CD4-positive, alpha-beta T cell treated with Interleukin-6 for 4 hours (primary cell): ENCODE data around the gene COLGALT1.
"Not testable (repeated sequence)": the region's sequence is repeated elsewhere in the genome, so short reads cannot be mapped to it uniquely, and the experiment has no call there.

Experiments used
- DNase-seq: peaks from one replicate; pipeline ENCODE4 v3.0.0-alpha.2; 2020; ENCODE audit warnings: mixed read lengths

Gene COLGALT1

GRCh38 chr19:17555480-17555928 is at the start of gene COLGALT1:
Gene COLGALT1, plus strand, starts transcription at chr19:17555649. Its CDS starts 65 bp downstream, at chr19:17555714.
- DNase-seq, result peak; percentile 100

DNA sequence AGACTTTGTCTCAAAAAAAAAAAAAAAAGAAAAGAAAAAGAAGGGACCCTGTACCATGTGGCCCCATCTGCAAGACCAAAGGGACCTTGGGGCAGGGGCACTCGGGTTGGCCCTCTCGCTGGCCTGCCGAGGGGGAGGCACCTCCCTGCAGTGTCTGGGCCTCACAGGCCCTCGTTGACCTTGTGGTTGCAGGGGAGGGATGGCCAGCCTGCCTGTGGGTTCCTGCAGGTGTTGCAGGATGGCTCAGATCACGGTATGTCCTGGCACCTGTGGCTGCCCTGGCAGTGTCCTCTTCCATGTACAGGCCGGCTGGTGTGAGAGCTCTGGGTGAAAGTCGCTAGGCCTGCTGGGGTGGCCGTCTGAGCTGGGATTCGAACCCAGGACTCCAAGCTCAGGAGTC is 48.7 kb upstream of the COLGALT1 start:
- no peak for DNase-seq

DNA sequence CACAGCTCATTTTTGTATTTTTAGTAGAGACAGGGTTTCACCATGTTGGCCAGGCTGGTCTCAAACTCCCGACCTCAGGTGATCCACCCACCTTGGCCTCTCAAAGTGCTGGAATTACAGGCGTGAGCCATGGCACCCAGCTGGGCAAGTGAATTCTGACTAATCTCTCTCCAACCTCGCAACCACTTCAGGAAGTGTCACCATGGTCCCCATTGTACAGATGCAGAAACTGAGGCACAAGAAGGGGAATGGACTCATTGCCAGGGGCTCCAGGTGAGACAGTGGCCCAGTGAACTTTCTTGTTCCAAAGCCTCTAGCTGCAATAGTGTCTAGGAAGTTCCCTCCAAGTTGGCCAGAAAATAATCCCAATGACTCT is 46.9 kb upstream of the COLGALT1 start:
- DNase-seq, result not testable (repeated sequence)

DNA sequence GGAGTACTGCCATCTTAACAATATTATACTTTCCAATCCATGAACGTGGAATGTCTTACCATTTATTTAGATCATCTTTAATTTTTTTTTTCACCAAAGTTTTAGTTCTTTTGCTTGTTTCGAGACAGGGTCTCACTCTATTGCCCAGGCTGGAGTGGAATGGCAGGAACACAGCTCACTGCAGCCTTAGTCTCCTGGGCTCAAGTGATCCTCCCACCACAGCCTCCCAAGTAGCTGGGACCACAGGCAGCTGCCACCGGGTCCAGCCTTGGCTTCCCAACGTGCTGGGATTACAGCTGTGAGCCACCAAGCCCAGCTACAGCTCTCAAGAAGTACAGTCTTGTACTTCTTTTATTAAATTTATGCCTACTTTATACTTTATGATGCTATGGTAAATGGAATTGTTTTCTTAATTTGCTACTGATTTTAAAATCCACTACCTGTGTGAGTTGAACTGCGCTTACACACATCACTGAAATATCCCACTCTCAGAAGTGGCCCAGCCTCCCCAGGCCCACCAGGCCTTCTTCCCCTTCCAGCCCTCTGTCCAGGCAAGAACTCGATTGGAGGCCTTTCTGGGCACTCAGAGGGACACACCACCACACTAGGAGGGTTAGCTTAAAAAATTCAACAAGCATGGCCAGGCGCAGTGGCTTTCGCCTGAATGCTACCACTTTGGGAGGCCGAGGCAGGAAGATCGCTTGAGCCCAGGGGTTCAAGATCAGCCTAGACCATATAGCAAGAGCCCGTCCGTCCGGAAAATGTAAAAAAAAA is 45.0 kb upstream of the COLGALT1 start:
- DNase-seq, result no peak

DNA sequence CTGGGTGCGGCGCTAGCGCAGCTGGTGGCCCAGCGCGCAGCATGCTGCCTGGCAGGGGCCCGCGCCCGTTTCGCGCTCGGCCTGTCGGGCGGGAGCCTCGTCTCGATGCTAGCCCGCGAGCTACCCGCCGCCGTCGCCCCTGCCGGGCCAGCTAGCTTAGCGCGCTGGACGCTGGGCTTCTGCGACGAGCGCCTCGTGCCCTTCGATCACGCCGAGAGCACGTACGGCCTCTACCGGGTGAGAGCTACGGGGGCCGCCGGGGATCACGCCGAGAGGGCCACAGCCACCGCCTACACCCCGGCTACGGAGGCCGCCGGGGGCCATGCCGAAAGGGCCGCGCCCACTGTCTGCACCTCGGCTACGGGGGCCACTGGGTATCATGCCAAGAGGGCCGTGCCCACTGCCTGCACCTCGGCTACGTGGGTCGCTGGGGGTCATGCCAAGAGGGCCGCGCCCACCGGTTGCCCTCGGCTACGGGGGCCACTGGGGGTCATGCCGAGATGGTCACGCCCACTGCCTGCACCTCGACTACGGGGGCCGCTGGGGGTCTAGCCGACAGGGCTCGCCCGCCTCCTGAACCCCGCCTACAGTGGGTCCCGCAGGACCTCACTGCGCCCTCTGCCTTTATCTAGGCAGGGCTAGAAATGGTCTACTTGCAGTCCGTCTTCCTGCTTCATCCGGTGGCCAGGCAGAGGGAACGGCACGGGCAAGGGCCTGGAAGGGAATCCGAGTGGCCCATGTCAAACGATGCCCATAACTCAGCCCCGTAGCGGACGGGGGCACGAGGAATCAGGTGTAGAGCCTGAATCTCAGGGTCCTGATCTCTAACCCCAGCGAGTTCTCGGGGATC is 43.5 kb upstream of the COLGALT1 start:
- peak; percentile 91 for DNase-seq

DNA sequence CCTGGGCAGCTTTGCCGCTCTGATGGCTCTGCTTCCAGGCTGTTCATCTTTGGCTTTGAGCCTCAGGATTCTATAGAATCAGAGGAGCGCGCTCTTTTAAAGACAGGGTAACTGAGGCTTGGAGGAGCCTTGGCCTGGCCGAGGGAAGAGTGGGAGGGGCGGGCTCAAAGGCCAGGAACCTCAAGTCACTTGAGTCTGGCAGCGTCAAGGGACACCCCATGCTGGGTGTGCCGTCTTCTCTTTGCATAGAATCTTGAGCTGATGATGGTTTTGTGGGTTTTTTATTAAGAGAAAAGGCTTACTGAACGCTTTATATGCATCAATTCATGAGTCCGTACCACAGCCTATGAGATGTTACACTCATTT is 42.9 kb upstream of the COLGALT1 start:
- DNase-seq, result no peak

- no peak for DNase-seq
Observed at GRCh38 chr19:17515408-17516149, 39.9 kb upstream of the COLGALT1 start.

DNA sequence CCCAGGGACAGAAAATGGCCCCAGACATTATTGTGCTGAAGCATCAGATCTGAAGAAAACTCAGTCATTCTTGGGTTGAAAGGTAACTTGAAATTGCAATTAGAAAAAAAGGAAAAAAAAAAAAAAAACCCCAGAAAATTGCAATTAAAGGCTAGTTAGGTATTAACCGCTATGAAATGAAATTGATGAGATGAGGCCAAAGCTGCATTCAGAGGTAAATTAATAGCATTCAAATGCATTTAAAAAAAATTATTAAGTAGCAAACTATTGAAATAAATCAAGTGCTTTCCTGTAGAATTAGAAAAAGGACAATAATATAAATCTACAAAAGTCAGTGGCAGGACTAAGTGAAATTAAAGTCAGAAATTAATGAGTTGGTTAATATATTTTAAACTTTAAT is 37.6 kb upstream of the COLGALT1 start:
- no peak for DNase-seq

GRCh38 chr19:17518654-17519053 is 36.8 kb upstream of the COLGALT1 start:
- DNase-seq, result not testable (repeated sequence)

GRCh38 chr19:17519967-17520366 is 35.5 kb upstream of the COLGALT1 start:
- no peak for DNase-seq

DNA sequence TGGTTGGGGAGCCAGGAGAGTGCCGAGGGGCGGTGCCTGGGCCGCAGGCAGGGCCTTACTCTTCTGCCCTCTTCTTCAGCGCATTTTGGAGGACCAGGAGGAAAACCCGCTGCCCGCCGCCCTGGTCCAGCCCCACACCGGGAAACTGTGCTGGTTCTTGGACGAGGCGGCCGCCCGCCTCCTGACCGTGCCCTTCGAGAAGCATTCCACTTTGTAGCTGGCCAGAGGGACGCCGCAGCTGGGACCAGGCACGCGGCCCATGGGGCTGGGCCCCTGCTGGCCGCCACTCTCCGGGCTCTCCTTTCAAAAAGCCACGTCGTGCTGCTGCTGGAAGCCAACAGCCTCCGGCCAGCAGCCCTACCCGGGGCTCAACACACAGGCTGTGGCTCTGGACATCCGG is 34.6 kb upstream of the COLGALT1 start:
- DNase-seq, result no peak

- DNase-seq, result peak; percentile 62
Observed at GRCh38 chr19:17522988-17523872, 32.2 kb upstream of the COLGALT1 start.

DNA sequence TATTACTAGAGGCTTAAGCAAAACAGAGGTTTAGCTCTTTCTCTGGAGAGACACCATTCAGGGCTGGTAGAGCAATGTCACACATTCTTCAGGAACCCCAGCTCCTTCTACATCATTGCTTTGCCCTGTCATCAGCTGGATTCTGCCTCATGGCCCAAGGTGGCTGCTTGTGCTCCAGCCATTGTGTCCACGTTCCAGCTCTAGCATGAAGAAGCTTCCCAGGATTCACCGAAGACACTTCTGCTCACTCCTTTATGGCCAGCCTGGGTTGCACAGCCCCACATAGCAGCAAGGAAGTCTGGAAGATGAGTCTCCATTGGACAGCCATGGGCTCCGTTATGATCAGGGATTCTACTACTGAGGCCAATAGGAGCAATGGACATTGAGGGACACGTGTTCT is 30.8 kb upstream of the COLGALT1 start:
- DNase-seq, result no peak

DNA sequence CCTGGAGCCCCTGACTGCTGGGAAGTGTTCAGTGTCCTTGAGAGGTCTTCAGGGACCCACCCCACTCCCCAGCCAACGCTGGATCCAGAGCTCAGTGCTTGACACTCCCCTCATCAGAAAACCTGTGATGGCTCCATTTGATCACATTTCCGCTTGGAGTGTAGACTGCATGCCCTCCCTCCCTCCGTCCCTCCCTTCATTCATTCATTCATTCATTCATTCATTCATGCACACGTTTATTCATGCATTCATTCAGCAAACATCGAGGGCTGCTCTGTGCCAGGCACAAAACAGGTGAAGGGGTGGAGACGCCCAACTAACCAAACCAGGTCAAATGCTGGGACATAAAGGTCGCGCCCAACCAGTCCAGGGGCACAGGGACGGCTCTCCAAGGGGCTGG is 30.3 kb upstream of the COLGALT1 start:
- no peak for DNase-seq

GRCh38 chr19:17526922-17527321 is 28.5 kb upstream of the COLGALT1 start:
- no peak for DNase-seq

DNA sequence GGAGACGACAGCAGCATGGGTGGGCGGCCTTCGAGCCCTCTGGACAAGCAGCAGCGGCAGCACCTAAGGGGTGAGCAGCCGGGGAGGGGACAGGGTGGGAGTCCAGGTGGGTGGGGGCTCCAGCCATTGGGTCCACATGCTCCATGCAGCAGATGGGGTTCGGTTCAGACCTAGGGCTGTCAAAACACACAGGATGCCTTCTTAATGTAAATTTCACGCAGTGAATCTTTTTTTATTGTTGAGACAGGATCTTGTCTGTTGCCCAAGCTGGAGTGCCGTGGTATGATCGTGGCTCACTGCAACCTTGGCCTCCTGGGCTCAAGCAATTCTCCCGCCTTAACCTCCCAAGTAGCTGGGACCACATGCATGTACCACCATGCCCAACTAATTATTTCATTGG is 28.1 kb upstream of the COLGALT1 start:
- DNase-seq, result no peak

- DNase-seq, result no peak
Observed at GRCh38 chr19:17528610-17529009, 26.8 kb upstream of the COLGALT1 start.

- DNase-seq, result no peak
Observed at GRCh38 chr19:17529239-17530158, 25.9 kb upstream of the COLGALT1 start.

GRCh38 chr19:17530586-17530985 is 24.9 kb upstream of the COLGALT1 start:
- DNase-seq, result no peak

GRCh38 chr19:17532116-17532515 is 23.3 kb upstream of the COLGALT1 start:
- DNase-seq, result no peak

DNA sequence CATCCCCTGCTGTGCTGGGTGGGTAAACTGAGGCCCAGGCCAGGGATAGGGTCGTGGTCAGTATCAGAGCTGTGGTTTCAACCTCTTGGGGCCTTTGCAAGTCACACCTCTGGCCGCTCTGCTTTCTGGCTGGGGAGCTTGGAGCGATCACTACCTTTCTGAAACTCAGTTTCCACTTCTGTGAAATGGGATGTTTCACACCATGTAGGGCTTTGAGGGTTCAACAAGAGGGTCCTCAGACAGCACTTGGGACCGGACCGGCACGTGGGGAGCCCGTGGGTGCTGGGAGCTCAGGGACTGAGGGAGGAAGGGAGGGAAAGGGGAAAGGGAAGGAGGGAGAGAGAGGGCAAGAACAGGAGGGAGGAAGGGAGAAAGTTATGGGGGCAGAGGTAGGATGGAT is 22.9 kb upstream of the COLGALT1 start:
- DNase-seq, result no peak
